Stimulated activated CD4-positive, alpha-beta T cell treated with anti-CD3 and anti-CD28 coated beads, Interleukin-15, amount 100 ng/mL, for 48 hours (primary cell): ENCODE measurements around the gene CD44.
"Not testable (repeated sequence)": the region's sequence is repeated elsewhere in the genome, so short reads cannot be mapped to it uniquely, and the experiment has no call there.

Experiments used
- DNase-seq, 2 donors: peaks; one replicate each; pipeline ENCODE4 v3.0.0-alpha.2; 2020; ENCODE audit warnings: low read depth in 2 of 2

Gene CD44

GRCh38 chr11:35138943-35139721 is at the start of gene CD44:
TSS of gene CD44 (plus strand) at chr11:35139171. CDS start at chr11:35139304, 133 bp downstream.
- peak; percentile 48 to 64 for DNase-seq

- DNase-seq: no peak
These were observed 49.3 kb upstream of the CD44 start for GRCh38 chr11:35089666-35090065.

- no peak for DNase-seq
These were observed 48.8 kb upstream of the CD44 start for GRCh38 chr11:35090125-35090524.

- DNase-seq: not testable (repeated sequence)
These were observed 48.0 kb upstream of the CD44 start for GRCh38 chr11:35090991-35091390.

GRCh38 chr11:35096723-35097122 is 42.2 kb upstream of the CD44 start:
- no peak for DNase-seq

- no peak for DNase-seq
These were observed 41.0 kb upstream of the CD44 start for GRCh38 chr11:35097814-35098455.

GRCh38 chr11:35098855-35099254 is 40.1 kb upstream of the CD44 start:
- no peak for DNase-seq

GRCh38 chr11:35099278-35100012 is 39.5 kb upstream of the CD44 start:
- DNase-seq: no peak

GRCh38 chr11:35100013-35100383 is 39.0 kb upstream of the CD44 start:
- DNase-seq: no peak

GRCh38 chr11:35101223-35101622 is 37.7 kb upstream of the CD44 start:
- DNase-seq: no peak

GRCh38 chr11:35102267-35102666 is 36.7 kb upstream of the CD44 start:
- DNase-seq: no peak

GRCh38 chr11:35103366-35104208 is 35.4 kb upstream of the CD44 start:
- DNase-seq: no peak

- DNase-seq: no peak
These were observed 34.3 kb upstream of the CD44 start for GRCh38 chr11:35104655-35105054.

- DNase-seq: no peak
These were observed 33.5 kb upstream of the CD44 start for GRCh38 chr11:35105319-35106079.

- no peak for DNase-seq
These were observed 32.4 kb upstream of the CD44 start for GRCh38 chr11:35106595-35106994.

GRCh38 chr11:35107861-35108260 is 31.1 kb upstream of the CD44 start:
- no peak for DNase-seq

GRCh38 chr11:35108336-35108735 is 30.6 kb upstream of the CD44 start:
- not testable (repeated sequence) for DNase-seq

GRCh38 chr11:35109041-35109440 is 29.9 kb upstream of the CD44 start:
- no peak for DNase-seq

- no peak for DNase-seq
These were observed 29.1 kb upstream of the CD44 start for GRCh38 chr11:35109827-35110226.

- DNase-seq: no peak
These were observed 27.6 kb upstream of the CD44 start for GRCh38 chr11:35111161-35112055.
